ENCODE measurements around the gene WIPI1. TPM values are rescaled to one million over a fixed set of nuclear protein-coding genes. Genes with fewer than 3 reads are reported as not detected.

Gene WIPI1
- polyA plus RNA-seq, 1 donor, result 17.4 TPM

- no peaks in the 10 kb centered on the region for H3K9me3 ChIP-seq (ENCODE audit: control insufficient read depth, low read depth, low read length)
- no peak overlapping the region for H3K4me3 ChIP-seq (ENCODE audit: low read length)
- 90% methylated on average over 2 of the region's 2 CpGs for WGBS (ENCODE audit: insufficient coverage, low lambda C conversion rate)
- no peaks in the 10 kb centered on the region for H3K27me3 ChIP-seq (ENCODE audit: control insufficient read depth, insufficient read depth, low read length)
- no peak for DNase-seq
- peaks cover 6% of the 10 kb centered on the region for H3K36me3 ChIP-seq (ENCODE audit: control insufficient read depth, insufficient read depth, low read length)
- peak overlapping the region; percentile 70 for H3K27ac ChIP-seq (ENCODE audit: low read length)
- H3K4me1 ChIP-seq (ENCODE audit: control insufficient read depth, insufficient read depth, low read length), result peaks cover 25% of the 10 kb centered on the region
These were observed 16.8 kb downstream of the WIPI1 start for GRCh38 chr17:68440526-68440925.

GRCh38 chr17:68439656-68440290 is 17.5 kb downstream of the WIPI1 start:
- no CpG with 5 or more reads among the region's 8 CpGs for WGBS (ENCODE audit: insufficient coverage, low lambda C conversion rate)
- peaks cover 8% of the 10 kb centered on the region for H3K36me3 ChIP-seq (ENCODE audit: control insufficient read depth, insufficient read depth, low read length)

GRCh38 chr17:68437979-68438822 is 19.1 kb downstream of the WIPI1 start:
- 61% methylated on average over 3 of the region's 14 CpGs for WGBS (ENCODE audit: insufficient coverage, low lambda C conversion rate)
- DNase-seq, result peak; percentile 67 to 87
- H3K4me3 ChIP-seq (ENCODE audit: low read length), result no peak overlapping the region
- H3K27me3 ChIP-seq (ENCODE audit: control insufficient read depth, insufficient read depth, low read length), result no peaks in the 10 kb centered on the region
- H3K36me3 ChIP-seq (ENCODE audit: control insufficient read depth, insufficient read depth, low read length), result peaks cover 20% of the 10 kb centered on the region
- H3K27ac ChIP-seq (ENCODE audit: low read length), result peak overlapping the region; percentile 83
- peaks cover 25% of the 10 kb centered on the region for H3K4me1 ChIP-seq (ENCODE audit: control insufficient read depth, insufficient read depth, low read length)
- no peaks in the 10 kb centered on the region for H3K9me3 ChIP-seq (ENCODE audit: control insufficient read depth, low read depth, low read length)

More at GRCh38 chr17:68439656-68440290, 17.5 kb downstream of the WIPI1 start:
- no peak overlapping the region for H3K4me3 ChIP-seq (ENCODE audit: low read length)
- peaks cover 25% of the 10 kb centered on the region for H3K4me1 ChIP-seq (ENCODE audit: control insufficient read depth, insufficient read depth, low read length)
- DNase-seq, result no peak
- H3K9me3 ChIP-seq (ENCODE audit: control insufficient read depth, low read depth, low read length), result no peaks in the 10 kb centered on the region
- no peaks in the 10 kb centered on the region for H3K27me3 ChIP-seq (ENCODE audit: control insufficient read depth, insufficient read depth, low read length)
- no peak overlapping the region for H3K27ac ChIP-seq (ENCODE audit: low read length)

GRCh38 chr17:68435876-68436842 is 21.1 kb downstream of the WIPI1 start:
- no CpG with 5 or more reads among the region's 20 CpGs for WGBS (ENCODE audit: insufficient coverage, low lambda C conversion rate)
- peaks cover 33% of the 10 kb centered on the region for H3K36me3 ChIP-seq (ENCODE audit: control insufficient read depth, insufficient read depth, low read length)
- H3K27me3 ChIP-seq (ENCODE audit: control insufficient read depth, insufficient read depth, low read length), result no peaks in the 10 kb centered on the region
- H3K4me1 ChIP-seq (ENCODE audit: control insufficient read depth, insufficient read depth, low read length), result peaks cover 19% of the 10 kb centered on the region
- no peaks in the 10 kb centered on the region for H3K9me3 ChIP-seq (ENCODE audit: control insufficient read depth, low read depth, low read length)
- no peak overlapping the region for H3K27ac ChIP-seq (ENCODE audit: low read length)
- DNase-seq, result peak; percentile 63 to 64
- H3K4me3 ChIP-seq (ENCODE audit: low read length), result no peak overlapping the region

GRCh38 chr17:68435361-68435760 is 21.9 kb downstream of the WIPI1 start:
- no peak for DNase-seq
- Histone ChIP-seq H3K4me1 (ENCODE audit: control insufficient read depth, insufficient read depth, low read length) (peaks cover 12% of the 10 kb centered on the region), H3K36me3 (ENCODE audit: control insufficient read depth, insufficient read depth, low read length) (peaks cover 38% of the 10 kb centered on the region), H3K4me3 (ENCODE audit: low read length) (no peak overlapping the region), H3K9me3 (ENCODE audit: control insufficient read depth, low read depth, low read length) (no peaks in the 10 kb centered on the region), H3K27ac (ENCODE audit: low read length) (no peak overlapping the region), H3K27me3 (ENCODE audit: control insufficient read depth, insufficient read depth, low read length) (no peaks in the 10 kb centered on the region)
- WGBS (ENCODE audit: insufficient coverage, low lambda C conversion rate), result no CpG with 5 or more reads among the region's 6 CpGs

GRCh38 chr17:68433911-68434508 is 23.3 kb downstream of the WIPI1 start:
- Histone ChIP-seq H3K9me3 (ENCODE audit: control insufficient read depth, low read depth, low read length) (no peaks in the 10 kb centered on the region), H3K4me1 (ENCODE audit: control insufficient read depth, insufficient read depth, low read length) (peaks cover 12% of the 10 kb centered on the region), H3K27ac (ENCODE audit: low read length) (no peak overlapping the region), H3K36me3 (ENCODE audit: control insufficient read depth, insufficient read depth, low read length) (peaks cover 46% of the 10 kb centered on the region), H3K27me3 (ENCODE audit: control insufficient read depth, insufficient read depth, low read length) (no peaks in the 10 kb centered on the region), H3K4me3 (ENCODE audit: low read length) (no peak overlapping the region)
- whole genome bisulfite sequencing (ENCODE audit: insufficient coverage, low lambda C conversion rate), result 100% methylated on average over 1 of the region's 12 CpGs
- DNase-seq, result no peak

GRCh38 chr17:68433211-68433610 is 24.1 kb downstream of the WIPI1 start:
- Histone ChIP-seq H3K27ac (ENCODE audit: low read length) (no peak overlapping the region), H3K27me3 (ENCODE audit: control insufficient read depth, insufficient read depth, low read length) (no peaks in the 10 kb centered on the region), H3K4me1 (ENCODE audit: control insufficient read depth, insufficient read depth, low read length) (peaks cover 7% of the 10 kb centered on the region), H3K36me3 (ENCODE audit: control insufficient read depth, insufficient read depth, low read length) (peaks cover 53% of the 10 kb centered on the region), H3K4me3 (ENCODE audit: low read length) (no peak overlapping the region), H3K9me3 (ENCODE audit: control insufficient read depth, low read depth, low read length) (no peaks in the 10 kb centered on the region)
- WGBS (ENCODE audit: insufficient coverage, low lambda C conversion rate), result 93% methylated on average over 3 of the region's 9 CpGs
- DNase-seq, result no peak

- peaks cover under 1% of the 10 kb centered on the region for H3K4me1 ChIP-seq (ENCODE audit: control insufficient read depth, insufficient read depth, low read length)
- H3K9me3 ChIP-seq (ENCODE audit: control insufficient read depth, low read depth, low read length), result no peaks in the 10 kb centered on the region
- no peak for DNase-seq
- H3K36me3 ChIP-seq (ENCODE audit: control insufficient read depth, insufficient read depth, low read length), result peaks cover 56% of the 10 kb centered on the region
- H3K4me3 ChIP-seq (ENCODE audit: low read length), result no peak overlapping the region
- H3K27me3 ChIP-seq (ENCODE audit: control insufficient read depth, insufficient read depth, low read length), result no peaks in the 10 kb centered on the region
- WGBS (ENCODE audit: insufficient coverage, low lambda C conversion rate), result 100% methylated on average over 2 of the region's 14 CpGs
- H3K27ac ChIP-seq (ENCODE audit: low read length), result no peak overlapping the region
These were observed 25.0 kb downstream of the WIPI1 start for GRCh38 chr17:68432086-68432864.

GRCh38 chr17:68431661-68432071 is 25.6 kb downstream of the WIPI1 start:
- 42% methylated on average over 8 of the region's 15 CpGs for WGBS (ENCODE audit: insufficient coverage, low lambda C conversion rate)
- Histone ChIP-seq H3K4me1 (ENCODE audit: control insufficient read depth, insufficient read depth, low read length) (no peaks in the 10 kb centered on the region), H3K27ac (ENCODE audit: low read length) (no peak overlapping the region), H3K4me3 (ENCODE audit: low read length) (no peak overlapping the region), H3K27me3 (ENCODE audit: control insufficient read depth, insufficient read depth, low read length) (no peaks in the 10 kb centered on the region), H3K9me3 (ENCODE audit: control insufficient read depth, low read depth, low read length) (no peaks in the 10 kb centered on the region), H3K36me3 (ENCODE audit: control insufficient read depth, insufficient read depth, low read length) (peaks cover 56% of the 10 kb centered on the region)
- no peak for DNase-seq
